ENCODE data around the gene SSNA1.

The SSNA1 gene

DNA sequence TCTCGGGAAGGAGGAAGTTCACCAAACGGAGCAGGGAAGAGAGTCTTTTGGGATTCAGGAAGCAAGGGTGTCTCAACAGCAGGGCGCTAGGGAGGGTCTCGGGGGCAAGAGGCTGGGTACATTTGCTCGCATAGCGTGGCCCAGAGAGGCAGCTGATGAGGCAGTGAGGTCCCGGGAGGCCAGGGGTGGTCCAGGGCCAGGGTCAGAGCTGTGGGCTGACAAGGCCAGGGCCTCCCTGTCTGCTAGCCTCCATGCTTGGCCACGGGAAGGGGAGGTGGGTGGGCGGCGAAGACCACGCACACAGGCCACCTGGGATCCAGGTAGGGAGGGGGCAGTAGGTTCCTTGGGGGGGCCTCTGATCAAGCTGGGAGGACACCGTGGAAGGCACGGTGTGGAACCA lies 23.1 kb downstream of the SSNA1 start:
- H3K4me3 ChIP-seq (replicated peaks in 1 of 2; ENCODE audit: low read depth in 2 of 2, low read length in 2 of 2): no peak overlapping the region
- DNase-seq (ENCODE audit: low read depth in 2 of 2): no peak
- TF ChIP-seq, protein P1, sequence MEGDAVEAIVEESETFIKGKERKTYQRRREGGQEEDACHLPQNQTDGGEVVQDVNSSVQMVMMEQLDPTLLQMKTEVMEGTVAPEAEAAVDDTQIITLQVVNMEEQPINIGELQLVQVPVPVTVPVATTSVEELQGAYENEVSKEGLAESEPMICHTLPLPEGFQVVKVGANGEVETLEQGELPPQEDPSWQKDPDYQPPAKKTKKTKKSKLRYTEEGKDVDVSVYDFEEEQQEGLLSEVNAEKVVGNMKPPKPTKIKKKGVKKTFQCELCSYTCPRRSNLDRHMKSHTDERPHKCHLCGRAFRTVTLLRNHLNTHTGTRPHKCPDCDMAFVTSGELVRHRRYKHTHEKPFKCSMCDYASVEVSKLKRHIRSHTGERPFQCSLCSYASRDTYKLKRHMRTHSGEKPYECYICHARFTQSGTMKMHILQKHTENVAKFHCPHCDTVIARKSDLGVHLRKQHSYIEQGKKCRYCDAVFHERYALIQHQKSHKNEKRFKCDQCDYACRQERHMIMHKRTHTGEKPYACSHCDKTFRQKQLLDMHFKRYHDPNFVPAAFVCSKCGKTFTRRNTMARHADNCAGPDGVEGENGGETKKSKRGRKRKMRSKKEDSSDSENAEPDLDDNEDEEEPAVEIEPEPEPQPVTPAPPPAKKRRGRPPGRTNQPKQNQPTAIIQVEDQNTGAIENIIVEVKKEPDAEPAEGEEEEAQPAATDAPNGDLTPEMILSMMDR (IDR thresholded peaks at IDR 0.05; ENCODE audit: low read depth, low read length): no peak

DNA sequence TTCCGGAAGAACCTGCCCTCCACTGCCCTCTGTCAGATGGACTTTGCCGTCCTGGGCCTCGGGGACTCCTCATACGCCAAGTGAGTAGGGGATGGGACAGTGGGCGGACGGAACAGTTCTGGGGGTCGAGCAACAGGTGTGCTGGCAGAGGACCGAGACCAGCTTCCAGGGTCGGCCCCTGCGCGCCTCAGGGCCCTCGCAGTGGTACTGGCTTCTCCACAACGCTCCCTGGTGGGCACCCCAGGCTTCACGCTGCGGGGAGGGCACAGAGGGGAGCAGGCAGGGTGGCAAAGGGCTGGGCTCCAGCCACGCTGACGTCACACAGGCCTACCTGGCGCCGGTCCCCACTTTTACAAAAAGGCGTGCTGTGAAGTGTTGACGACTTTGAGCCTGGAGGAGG lies 24.0 kb downstream of the SSNA1 start:
- H3K4me3 ChIP-seq (replicated peaks in 1 of 2; ENCODE audit: low read depth in 2 of 2, low read length in 2 of 2): no peak overlapping the region
- no peak for DNase-seq (ENCODE audit: low read depth in 2 of 2)
- TF ChIP-seq, protein P1 (IDR thresholded peaks at IDR 0.05; ENCODE audit: low read depth, low read length): no peak

DNA sequence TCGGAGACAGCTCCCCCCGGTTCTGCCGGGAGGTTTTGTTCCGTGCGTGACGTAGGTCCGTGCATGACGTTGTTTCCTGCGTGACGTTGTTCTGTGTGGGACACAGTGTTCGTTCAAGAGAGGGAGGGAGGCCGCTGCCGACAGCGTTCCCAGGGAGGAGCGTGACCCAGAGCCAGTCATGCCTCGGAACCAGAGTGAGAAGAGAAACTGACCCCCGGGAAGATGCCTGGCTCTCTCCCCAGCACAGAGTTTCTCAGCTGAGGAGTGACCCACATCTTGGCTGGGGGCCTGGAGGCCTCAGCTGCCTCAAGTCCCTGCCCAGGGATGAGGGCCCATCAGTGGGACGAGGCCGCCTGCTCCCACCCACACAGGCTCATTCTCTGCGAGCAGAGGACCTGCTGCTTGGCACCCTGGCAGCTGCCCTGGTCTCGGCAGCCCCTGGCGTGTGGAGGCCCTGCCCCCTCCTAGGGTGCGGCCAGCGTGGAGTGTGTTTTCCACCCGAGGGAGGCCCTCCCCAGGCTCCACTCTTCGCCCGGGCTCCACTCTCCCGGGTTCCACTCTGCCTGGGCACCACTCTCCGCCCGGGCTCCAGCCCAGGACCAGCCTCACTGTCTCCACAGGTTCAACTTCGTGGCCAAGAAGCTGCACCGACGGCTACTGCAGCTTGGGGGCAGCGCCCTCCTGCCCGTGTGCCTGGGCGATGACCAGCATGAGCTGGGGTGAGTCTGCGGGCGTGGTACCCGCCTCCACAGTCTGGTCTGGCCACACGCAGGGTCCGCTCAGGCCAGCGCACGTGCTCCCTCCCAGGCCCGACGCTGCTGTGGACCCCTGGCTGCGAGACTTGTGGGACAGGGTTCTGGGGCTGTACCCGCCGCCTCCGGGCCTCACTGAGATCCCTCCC lies 24.9 kb downstream of the SSNA1 start:
- no peak for DNase-seq (ENCODE audit: low read depth in 2 of 2)
- TF ChIP-seq, protein P1 (IDR thresholded peaks at IDR 0.05; ENCODE audit: low read depth, low read length): no peak
- H3K4me3 ChIP-seq (replicated peaks in 1 of 2; ENCODE audit: low read depth in 2 of 2, low read length in 2 of 2): no peak overlapping the region

DNA sequence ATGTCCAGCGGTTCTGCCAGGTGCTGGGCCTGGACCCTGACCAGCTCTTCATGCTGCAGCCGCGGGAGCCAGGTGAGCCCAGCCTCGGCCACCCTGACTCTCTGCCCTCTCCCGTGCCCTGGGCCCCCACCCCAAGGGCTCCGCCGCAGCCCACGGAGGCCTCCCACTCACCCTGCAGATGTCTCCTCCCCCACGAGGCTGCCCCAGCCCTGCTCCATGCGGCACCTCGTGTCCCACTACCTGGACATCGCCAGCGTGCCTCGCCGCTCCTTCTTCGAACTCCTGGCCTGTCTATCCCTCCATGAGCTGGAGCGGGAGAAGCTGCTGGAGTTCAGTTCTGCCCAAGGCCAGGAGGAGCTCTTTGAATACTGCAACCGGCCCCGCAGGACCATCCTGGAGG lies 26.1 kb downstream of the SSNA1 start:
- DNase-seq (ENCODE audit: low read depth in 2 of 2): no peak
- TF ChIP-seq, protein P1 (IDR thresholded peaks at IDR 0.05; ENCODE audit: low read depth, low read length): no peak

DNA sequence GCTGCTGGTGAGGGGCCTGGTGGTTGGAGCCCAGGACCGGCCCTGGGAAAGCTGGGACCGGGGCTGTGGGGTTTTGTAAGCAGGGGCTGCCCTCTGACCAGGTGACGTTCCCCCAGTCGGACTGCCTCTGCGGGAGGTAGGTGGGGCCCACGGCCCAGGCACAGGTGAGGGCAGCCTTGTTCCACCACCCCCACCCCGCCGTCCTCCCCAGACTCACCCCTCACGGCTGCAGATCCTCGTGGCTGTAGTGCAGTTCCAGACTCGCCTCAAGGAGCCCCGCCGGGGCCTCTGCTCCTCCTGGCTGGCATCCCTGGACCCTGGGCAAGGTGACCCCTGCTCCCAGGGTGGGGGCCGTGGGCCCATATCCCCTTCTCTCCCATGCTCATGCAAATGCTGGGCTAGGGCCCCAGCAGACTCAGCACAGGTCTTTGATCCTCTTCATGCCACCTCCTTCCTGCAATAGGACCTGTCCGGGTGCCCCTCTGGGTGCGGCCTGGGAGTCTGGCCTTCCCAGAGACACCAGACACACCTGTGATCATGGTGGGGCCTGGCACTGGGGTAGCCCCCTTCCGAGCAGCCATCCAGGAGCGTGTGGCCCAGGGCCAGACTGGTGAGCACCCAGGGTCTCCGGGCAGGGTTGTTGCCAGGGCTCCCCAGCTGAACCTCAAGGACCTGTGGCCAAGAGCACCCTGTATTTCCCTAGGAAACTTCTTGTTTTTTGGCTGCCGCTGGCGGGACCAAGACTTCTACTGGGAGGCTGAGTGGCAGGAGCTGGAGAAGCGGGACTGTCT lies 26.9 kb downstream of the SSNA1 start:
- DNase-seq (ENCODE audit: low read depth in 2 of 2): no peak
- TF ChIP-seq, protein P1 (IDR thresholded peaks at IDR 0.05; ENCODE audit: low read depth, low read length): no peak
- no peak overlapping the region for H3K4me3 ChIP-seq (replicated peaks in 1 of 2; ENCODE audit: low read depth in 2 of 2, low read length in 2 of 2)

More for the DNA sequence above, 26.1 kb downstream of the SSNA1 start:
- H3K4me3 ChIP-seq (replicated peaks in 1 of 2; ENCODE audit: low read depth in 2 of 2, low read length in 2 of 2): no peak overlapping the region

DNA sequence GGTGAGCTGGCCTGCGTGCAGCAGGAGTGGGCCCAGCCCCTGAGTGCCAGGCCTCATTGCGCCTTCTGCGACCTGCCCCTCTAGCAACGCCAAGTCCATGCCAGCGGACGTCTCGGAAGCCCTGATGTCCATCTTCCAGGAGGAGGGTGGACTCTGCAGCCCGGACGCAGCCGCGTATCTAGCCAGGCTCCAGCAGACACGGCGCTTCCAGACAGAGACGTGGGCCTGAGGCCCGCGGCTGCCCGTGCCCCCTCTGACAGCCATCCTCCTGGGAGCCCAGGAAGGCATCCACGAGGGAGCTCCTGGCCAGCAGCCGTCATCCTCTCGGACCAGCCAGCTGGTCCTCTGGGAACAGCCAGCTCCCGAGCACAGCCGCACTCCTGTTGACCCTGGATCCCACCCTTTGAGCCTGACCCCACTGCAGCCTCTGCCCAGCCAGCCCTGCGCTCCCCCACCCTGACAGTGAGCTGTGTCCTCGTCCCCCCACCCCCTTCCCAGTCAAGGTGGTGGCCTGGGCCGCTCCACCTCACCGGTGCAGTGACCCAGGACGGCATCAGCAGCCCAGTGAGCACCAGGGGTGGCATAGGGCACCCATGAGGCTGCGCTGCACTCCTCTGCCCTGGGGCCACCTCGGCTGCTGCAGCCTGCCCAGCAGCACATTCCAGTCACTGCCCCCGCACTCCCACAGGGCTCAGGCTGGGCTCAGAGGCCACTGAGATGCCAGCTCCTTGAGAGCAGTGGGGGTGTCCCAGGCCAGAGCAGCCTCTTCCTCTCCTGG lies 27.9 kb downstream of the SSNA1 start:
- DNase-seq (ENCODE audit: low read depth in 2 of 2): no peak
- H3K4me3 ChIP-seq (replicated peaks in 1 of 2; ENCODE audit: low read depth in 2 of 2, low read length in 2 of 2): no peak overlapping the region
- TF ChIP-seq, protein P1 (IDR thresholded peaks at IDR 0.05; ENCODE audit: low read depth, low read length): no peak

All from cardiac fibroblast (primary cell).